GM18861 (cell line): Measurements from ENCODE around the gene SUV39H1.
A peak's percentile ranks its signal among the peaks of the same experiment; 100 is the strongest.

Experiments
- ATAC-seq: cut with Tn5 transposase; IDR thresholded peaks from one replicate; pipeline ENCODE4 v1.9.1; 2021; ENCODE audit not compliant: unreplicated experiment

SUV39H1 gene

GRCh38 chrX:48711929-48712505 is 15.5 kb downstream of the SUV39H1 start:
- no peak for ATAC-seq

- no peak for ATAC-seq
These were observed 17.3 kb downstream of the SUV39H1 start for GRCh38 chrX:48713847-48714246.

GRCh38 chrX:48714573-48714972 is 18.0 kb downstream of the SUV39H1 start:
- ATAC-seq = no peak

- no peak for ATAC-seq
These were observed 18.5 kb downstream of the SUV39H1 start for GRCh38 chrX:48715072-48715471.

GRCh38 chrX:48715876-48716502 is 19.5 kb downstream of the SUV39H1 start:
- no peak for ATAC-seq

- no peak for ATAC-seq
These were observed 23.4 kb downstream of the SUV39H1 start for GRCh38 chrX:48719958-48720357.

- ATAC-seq = no peak
These were observed 24.2 kb downstream of the SUV39H1 start for GRCh38 chrX:48720577-48721250.

GRCh38 chrX:48721916-48722315 is 25.4 kb downstream of the SUV39H1 start:
- no peak for ATAC-seq

GRCh38 chrX:48726596-48726995 is 30.1 kb downstream of the SUV39H1 start:
- no peak for ATAC-seq

- no peak for ATAC-seq
These were observed 32.1 kb downstream of the SUV39H1 start for GRCh38 chrX:48728653-48729052.

GRCh38 chrX:48736303-48736702 is 39.8 kb downstream of the SUV39H1 start:
- no peak for ATAC-seq

- no peak for ATAC-seq
These were observed 40.3 kb downstream of the SUV39H1 start for GRCh38 chrX:48736878-48737212.

- ATAC-seq = peak; percentile 96
These were observed 40.8 kb downstream of the SUV39H1 start for GRCh38 chrX:48737213-48737938.

- ATAC-seq = no peak
These were observed 41.4 kb downstream of the SUV39H1 start for GRCh38 chrX:48737940-48738339.

GRCh38 chrX:48741834-48742233 is 45.3 kb downstream of the SUV39H1 start:
- no peak for ATAC-seq

GRCh38 chrX:48745222-48745621 is 48.7 kb downstream of the SUV39H1 start:
- ATAC-seq = no peak

- no peak for ATAC-seq
These were observed 51.0 kb downstream of the SUV39H1 start for GRCh38 chrX:48747415-48748016.

GRCh38 chrX:48749182-48749581 is 52.6 kb downstream of the SUV39H1 start:
- no peak for ATAC-seq

GRCh38 chrX:48751343-48751742 is 54.8 kb downstream of the SUV39H1 start:
- no peak for ATAC-seq

GRCh38 chrX:48752498-48752897 is 56.0 kb downstream of the SUV39H1 start:
- ATAC-seq = no peak

GRCh38 chrX:48753708-48754228 is 57.2 kb downstream of the SUV39H1 start:
- no peak for ATAC-seq
